Omental fat pad (tissue), 4 donors: Measurements from ENCODE around the gene LSP1. TPM values are rescaled to one million over a fixed set of nuclear protein-coding genes. Genes with fewer than 3 reads are reported as not detected.
A peak's percentile ranks its signal among the peaks of the same experiment; 100 is the strongest.
"Not testable (repeated sequence)": the region's sequence is repeated elsewhere in the genome, so short reads cannot be mapped to it uniquely, and the experiment has no call there.

Experiments
- ATAC-seq: fragments of 150-250 bp; one replicate; pipeline ENCODE4 v1.9.1; 2016; ENCODE audit warnings: mild to moderate bottlenecking, moderate library complexity; ENCODE audit not compliant: low FRiP score
- DNase-seq: peaks from one replicate; pipeline ENCODE4 v3.0.0-alpha.2; 2019; ENCODE audit warnings: low spot score
- total RNA-seq, 4 donors: library from RNA; depleted of rRNA; stranded (reverse); fragments of >200 nt; gene quantifications; one replicate each; pipeline ENCODE4 v1.1.0, GENCODE V29; 2016
- TF ChIP-seq, protein P1 (sequence below), 3 donors: fragments of 450-650 bp; IDR thresholded peaks; one replicate each; pipeline ENCODE4 v1.5.1; 2016 to 2017; ENCODE audit warnings: antibody characterized with exemption in 3 of 3, mild to moderate bottlenecking in 3 of 3, moderate library complexity in 2 of 3

Gene LSP1
- total RNA-seq, 4 donors from 2014 or later = 12.1 to 71.2 (median 49.8) TPM

DNA sequence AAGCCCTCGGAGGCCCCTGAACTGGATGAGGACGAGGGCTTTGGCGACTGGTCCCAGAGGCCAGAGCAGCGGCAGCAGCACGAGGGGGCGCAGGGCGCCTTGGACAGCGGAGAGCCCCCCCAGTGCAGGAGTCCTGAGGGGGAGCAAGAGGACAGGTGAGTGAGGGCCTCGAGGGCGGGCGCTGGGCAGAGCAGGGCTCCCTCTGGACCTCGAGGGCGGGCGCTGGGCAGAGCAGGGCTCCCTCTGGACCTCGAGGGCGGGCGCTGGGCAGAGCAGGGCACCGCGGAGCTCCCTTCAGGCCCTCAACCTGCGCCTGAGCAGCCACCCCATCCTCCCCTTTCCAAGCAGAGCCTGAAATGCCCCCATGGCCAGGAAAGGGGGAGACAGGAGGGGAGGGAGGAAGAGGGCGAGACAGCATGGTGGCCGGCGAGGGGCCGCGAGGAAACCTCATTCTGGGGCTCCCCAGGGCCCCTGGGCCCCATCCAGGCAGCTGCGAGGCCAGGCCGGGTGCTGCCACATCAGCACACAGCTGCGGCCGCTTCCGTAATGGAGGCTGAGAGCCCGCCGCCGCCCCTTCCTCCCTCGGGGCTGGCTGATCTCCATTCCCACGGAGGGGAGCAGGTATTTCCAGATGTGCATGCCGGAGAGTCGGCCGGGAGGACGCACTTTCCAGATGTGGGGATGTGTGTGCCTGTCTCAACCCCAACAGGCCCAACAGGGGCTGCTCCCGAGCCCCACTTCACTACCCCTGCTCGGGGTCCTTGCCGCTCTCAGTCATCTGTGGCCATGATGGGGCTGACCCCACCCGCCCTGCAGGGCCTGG lies 28.8 kb downstream of the LSP1 start:
- TF ChIP-seq, protein P1, sequence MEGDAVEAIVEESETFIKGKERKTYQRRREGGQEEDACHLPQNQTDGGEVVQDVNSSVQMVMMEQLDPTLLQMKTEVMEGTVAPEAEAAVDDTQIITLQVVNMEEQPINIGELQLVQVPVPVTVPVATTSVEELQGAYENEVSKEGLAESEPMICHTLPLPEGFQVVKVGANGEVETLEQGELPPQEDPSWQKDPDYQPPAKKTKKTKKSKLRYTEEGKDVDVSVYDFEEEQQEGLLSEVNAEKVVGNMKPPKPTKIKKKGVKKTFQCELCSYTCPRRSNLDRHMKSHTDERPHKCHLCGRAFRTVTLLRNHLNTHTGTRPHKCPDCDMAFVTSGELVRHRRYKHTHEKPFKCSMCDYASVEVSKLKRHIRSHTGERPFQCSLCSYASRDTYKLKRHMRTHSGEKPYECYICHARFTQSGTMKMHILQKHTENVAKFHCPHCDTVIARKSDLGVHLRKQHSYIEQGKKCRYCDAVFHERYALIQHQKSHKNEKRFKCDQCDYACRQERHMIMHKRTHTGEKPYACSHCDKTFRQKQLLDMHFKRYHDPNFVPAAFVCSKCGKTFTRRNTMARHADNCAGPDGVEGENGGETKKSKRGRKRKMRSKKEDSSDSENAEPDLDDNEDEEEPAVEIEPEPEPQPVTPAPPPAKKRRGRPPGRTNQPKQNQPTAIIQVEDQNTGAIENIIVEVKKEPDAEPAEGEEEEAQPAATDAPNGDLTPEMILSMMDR (IDR thresholded peaks at IDR 0.05) = no peak
- ATAC-seq = no peak
- DNase-seq = no peak

DNA sequence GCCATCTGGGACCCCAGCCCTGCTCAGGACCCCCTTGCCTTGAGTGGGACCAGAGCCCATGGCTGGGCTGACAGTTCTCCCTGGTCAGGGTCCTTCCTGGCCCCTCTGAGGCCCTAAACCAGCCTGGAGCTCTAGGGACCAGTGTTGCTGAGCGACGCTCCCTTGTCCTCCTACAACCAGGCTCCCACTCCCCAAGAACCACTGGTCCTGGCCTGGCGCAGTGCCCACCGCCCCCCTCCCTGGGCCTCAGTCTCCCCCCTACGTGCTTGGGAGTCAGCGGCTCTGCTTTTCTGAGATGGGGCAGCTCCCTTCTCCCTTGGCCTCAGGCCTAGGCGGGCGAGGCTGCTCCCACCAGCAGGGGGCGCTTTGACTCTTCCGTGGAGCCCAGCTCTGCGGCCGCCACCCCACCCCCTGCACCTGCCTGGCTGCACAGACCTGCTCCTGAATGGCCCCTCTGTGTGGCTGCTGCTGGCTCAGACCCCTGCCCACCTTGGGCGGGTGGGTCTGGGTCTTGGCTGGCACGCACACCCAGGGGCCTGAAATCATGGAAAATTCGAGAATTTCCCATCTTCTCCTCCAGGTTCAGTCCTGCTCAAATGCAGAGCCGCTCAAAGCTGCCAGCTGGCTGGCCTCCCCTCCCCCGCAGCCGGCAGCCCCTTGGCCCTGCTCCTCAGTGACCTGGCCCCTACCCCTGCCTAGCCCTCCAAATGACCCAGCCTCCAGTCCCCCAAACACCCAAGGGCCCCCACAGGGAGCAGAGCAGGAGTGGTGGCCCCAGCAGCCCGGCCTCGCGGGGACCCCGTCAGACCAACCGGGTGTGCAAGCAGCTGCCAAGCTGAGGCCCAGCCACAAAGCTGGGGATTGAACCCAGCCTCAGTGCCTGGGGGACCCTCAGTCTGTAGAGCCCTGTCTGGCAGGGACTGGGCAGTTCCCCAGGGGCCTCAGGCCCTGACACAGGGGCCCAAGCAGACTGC lies 29.7 kb downstream of the LSP1 start:
- TF ChIP-seq, protein P1 (IDR thresholded peaks at IDR 0.05) = peak in 1 of 3 donors; percentile 94
- peak; percentile 62 for DNase-seq
- ATAC-seq = peak; percentile 79

DNA sequence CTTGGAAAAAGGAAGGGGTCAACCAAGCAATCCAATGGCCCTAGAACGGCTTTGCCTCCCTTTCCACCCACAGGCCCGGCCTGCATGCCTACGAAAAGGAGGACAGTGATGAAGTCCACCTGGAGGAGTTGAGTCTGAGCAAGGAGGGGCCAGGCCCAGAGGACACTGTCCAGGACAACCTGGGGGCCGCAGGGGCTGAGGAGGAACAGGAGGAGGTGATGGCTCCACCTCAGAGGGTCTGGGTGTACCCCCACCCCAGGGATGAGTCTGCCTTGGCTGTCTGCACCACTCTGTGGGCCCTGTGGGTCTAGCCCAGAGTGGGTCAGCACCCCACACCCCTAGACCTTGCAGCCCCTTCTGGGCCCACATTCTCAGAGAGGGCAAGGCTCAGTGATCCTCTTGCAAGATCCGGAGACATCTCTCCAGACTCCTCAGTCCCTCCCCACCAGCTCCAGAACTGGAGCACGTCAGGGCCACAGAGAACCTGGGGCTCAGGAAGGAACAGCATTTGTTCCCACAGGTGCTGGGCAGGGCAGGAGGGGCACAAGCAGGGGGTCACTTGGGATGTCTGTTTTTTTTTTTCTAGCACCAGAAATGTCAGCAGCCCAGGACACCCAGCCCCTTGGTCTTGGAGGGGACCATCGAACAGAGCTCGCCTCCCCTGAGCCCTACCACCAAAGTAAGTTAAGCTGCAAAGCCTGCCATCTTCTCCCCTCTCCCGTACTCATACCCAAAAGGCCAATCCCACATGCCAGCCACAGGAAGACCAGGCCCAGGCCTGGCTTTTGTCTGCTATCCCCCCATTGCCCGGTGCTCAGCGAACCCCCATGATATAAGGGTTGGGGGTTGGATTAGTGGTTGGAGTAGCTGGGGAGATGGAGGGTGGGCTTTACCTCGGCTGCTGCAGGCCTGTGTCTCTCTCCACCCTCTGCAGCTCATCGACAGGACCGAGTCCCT lies 30.7 kb downstream of the LSP1 start:
- DNase-seq (no peak), ATAC-seq (no peak)
- TF ChIP-seq, protein P1 (IDR thresholded peaks at IDR 0.05) = no peak

DNA sequence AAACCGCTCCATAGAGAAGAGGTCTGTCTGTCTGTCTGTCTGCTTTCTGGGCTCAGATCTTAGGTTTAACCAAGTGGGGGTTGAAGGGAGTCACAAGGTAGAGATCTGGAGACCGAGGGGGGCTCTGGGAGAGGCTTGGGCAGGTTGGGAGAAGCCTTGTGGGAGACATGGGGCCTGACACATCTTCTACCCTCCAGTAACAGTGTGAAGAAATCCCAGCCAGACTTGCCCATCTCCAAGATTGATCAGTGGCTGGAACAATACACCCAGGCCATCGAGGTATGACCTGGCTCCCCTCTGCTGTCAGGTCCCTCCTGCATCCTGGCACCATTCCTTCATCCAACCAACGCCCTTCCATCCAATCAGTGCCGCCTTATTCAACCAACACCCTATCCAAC lies 31.4 kb downstream of the LSP1 start:
- TF ChIP-seq, protein P1 (IDR thresholded peaks at IDR 0.05) = no peak
- no peak for DNase-seq
- ATAC-seq = no peak

DNA sequence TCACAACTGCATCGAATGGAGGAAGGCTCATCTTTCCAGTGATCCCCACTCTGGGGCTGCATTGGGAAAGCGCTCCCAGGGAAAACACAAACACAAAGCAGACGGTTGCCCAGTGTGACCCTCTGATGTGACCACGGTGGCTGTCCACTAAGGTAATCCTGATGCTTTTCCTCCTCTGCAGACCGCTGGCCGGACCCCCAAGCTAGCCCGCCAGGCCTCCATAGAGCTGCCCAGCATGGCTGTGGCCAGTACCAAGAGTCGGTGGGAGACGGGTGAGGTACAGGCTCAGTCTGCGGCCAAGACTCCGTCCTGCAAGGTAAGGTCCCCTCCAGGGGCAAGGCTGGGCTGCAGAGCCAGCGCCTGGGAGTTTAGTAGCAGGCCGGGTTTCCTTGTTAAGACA lies 33.7 kb downstream of the LSP1 start:
- DNase-seq, ATAC-seq: not testable (repeated sequence)

DNA sequence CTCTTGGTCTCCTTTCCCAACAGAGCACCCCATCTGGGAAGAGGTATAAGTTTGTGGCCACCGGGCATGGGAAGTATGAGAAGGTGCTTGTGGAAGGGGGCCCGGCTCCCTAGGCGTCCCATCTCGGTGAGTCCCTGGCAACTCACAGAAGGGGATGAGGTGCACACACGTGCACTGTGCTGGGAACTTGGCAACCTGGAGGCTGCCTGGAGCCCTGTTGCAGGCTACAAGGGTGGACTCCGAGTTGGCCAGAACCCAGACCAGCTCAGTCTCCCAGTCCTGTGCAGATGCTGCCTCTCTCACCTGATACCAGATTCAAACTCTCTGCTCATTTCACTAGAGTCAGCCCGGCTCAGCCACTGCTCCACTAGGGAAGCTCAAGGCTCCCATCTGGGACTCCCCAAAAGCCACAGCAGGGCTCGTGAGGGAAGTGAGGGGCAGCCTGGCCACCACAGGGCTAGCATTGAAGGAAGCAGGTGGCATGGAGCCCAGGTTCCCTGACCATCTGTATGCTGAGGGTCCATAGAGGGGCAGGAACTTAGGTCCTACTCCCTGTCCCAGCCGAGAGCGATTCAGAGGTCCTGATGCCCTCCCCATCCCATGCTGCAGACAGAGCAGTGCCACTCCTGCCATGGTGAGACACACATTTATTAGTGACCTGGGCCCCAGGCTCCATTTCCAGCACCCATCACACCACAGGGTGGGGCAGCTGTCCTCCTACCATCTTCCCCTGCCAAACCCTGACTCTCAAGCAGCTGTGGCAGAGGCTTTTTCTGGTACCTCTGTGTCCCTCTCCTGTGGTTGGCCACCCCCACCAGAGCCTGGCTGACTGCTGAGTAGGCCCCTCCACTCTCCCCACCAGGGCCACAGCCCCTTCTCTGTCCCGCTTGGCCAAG lies 34.8 kb downstream of the LSP1 start:
- no peak for ATAC-seq
- no peak for DNase-seq
- TF ChIP-seq, protein P1 (IDR thresholded peaks at IDR 0.05) = no peak
